Gastroesophageal sphincter (tissue), 4 donors: ENCODE data around the gene ACSL5. TPM values are rescaled to one million over a fixed set of nuclear protein-coding genes. Genes with fewer than 3 reads are reported as not detected.
"Not testable (repeated sequence)": the region's sequence is repeated elsewhere in the genome, so short reads cannot be mapped to it uniquely, and the experiment has no call there.

ENCODE experiments used
- ATAC-seq: fragments of 150-250 bp; one replicate; pipeline ENCODE4 v1.9.1; 2016; ENCODE audit warnings: mild to moderate bottlenecking, moderate library complexity
- H3K27ac ChIP-seq, 4 donors: fragments of 200-600 bp; sonication (generic) in 3 of 4; 1 replicate in 3 of 4; 2 replicates in 1 of 4; pipeline ENCODE4 v1.5.1; 2016 to 2019
- H3K27me3 ChIP-seq: fragments of 200-600 bp; sonication (generic); one replicate; pipeline ENCODE4 v1.5.1; 2019
- H3K36me3 ChIP-seq, 2 donors: fragments of 200-600 bp; sonication (generic); one replicate each; pipeline ENCODE4 v1.5.1; 2019; ENCODE audit warnings: control low read depth in 1 of 2
- H3K4me1 ChIP-seq, 3 donors: fragments of 200-600 bp; sonication (generic); 1 replicate in 2 of 3; 2 replicates in 1 of 3; pipeline ENCODE4 v1.5.1; 2016 to 2019; ENCODE audit warnings: control low read depth in 2 of 3
- H3K4me3 ChIP-seq, 2 donors: fragments of 200-600 bp; sonication (generic); one replicate each; pipeline ENCODE4 v1.5.1; 2019; ENCODE audit warnings: mild to moderate bottlenecking in 1 of 2, moderate library complexity in 1 of 2
- H3K9me3 ChIP-seq, 3 donors: fragments of 200-600 bp; sonication (generic); one replicate each; pipeline ENCODE4 v1.5.1; 2017 to 2019; ENCODE audit warnings: control low read depth in 2 of 3
- CTCF ChIP-seq, 4 experiments: fragments of 200-600 bp in 2 of 4; fragments of 450-650 bp in 2 of 4; sonication (generic) in 1 of 4; IDR thresholded peaks; one replicate each; pipeline ENCODE4 v1.5.1; 2017 to 2019; ENCODE audit warnings: antibody characterized with exemption in 4 of 4, mild to moderate bottlenecking in 2 of 4, moderate library complexity in 2 of 4
- EP300 ChIP-seq: sonication (generic); formaldehyde crosslinking; IDR thresholded peaks from one replicate; pipeline ENCODE4 v1.6.1; 2017; ENCODE audit warnings: antibody characterized with exemption, mild to moderate bottlenecking
- POLR2A ChIP-seq, 2 donors: fragments of 450-650 bp; IDR thresholded peaks; one replicate each; pipeline ENCODE4 v1.6.1; 2017; ENCODE audit warnings: antibody characterized with exemption in 2 of 2, mild to moderate bottlenecking in 2 of 2, moderate library complexity in 1 of 2
- POLR2AphosphoS5 ChIP-seq: sonication (generic); formaldehyde crosslinking; IDR thresholded peaks from one replicate; pipeline ENCODE4 v1.6.1; 2017; ENCODE audit warnings: antibody characterized with exemption
- WGBS, 2 donors: methylation state at CpG; one replicate each; pipeline ENCODE4 v1.1.5; 2018; ENCODE audit warnings: low coverage in 1 of 2; 5-methylcytosine and 5-hydroxymethylcytosine counted together
- total RNA-seq, 4 donors: library from RNA; depleted of rRNA; stranded (reverse); fragments of >200 nt; gene quantifications; one replicate each; pipeline ENCODE4 v1.1.0, GENCODE V29; 2016

ACSL5 gene
- total RNA-seq, 4 donors from 2014 or later, result 2.0 to 14.6 (median 9.8) TPM

- ATAC-seq, result no peak
- Histone ChIP-seq H3K27me3 (no peaks in the 10 kb centered on the region), H3K4me3 (no peak overlapping the region), H3K9me3 (no peaks in the 10 kb centered on the region), H3K27ac (no peak overlapping the region), H3K4me1 (peaks cover 0 to under 1% (median 0%) of the 10 kb centered on the region in 3 donors), H3K36me3 (no peaks in the 10 kb centered on the region)
- no CpG with 5 or more reads among the region's 40 CpGs for WGBS, 2 donors
- TF ChIP-seq CTCF (IDR thresholded peaks at IDR 0.05) (no peak), EP300 (no peak), POLR2A (IDR thresholded peaks at IDR 0.05) (no peak), POLR2AphosphoS5 (no peak)
These were observed 4.2 kb upstream of the ACSL5 start for GRCh38 chr10:112369495-112370423.

- no CpG with 5 or more reads among the region's 15 CpGs for WGBS, 2 donors
- H3K27me3 ChIP-seq, result no peaks in the 10 kb centered on the region
- TF ChIP-seq CTCF (IDR thresholded peaks at IDR 0.05) (no peak), POLR2AphosphoS5 (no peak), EP300 (no peak), POLR2A (IDR thresholded peaks at IDR 0.05) (no peak)
These were observed 3.5 kb upstream of the ACSL5 start for GRCh38 chr10:112370424-112370819.

GRCh38 chr10:112371326-112371725, 2.6 kb upstream of the ACSL5 start:
- 100% methylated on average over 1 of the region's 13 CpGs for WGBS, 2 donors
- peaks cover 0 to 14% (median 0%) of the 10 kb centered on the region in 3 donors for H3K4me1 ChIP-seq
- ATAC-seq, H3K4me3 ChIP-seq, H3K27me3 ChIP-seq, H3K9me3 ChIP-seq, H3K36me3 ChIP-seq, H3K27ac ChIP-seq: not testable (repeated sequence)

More at GRCh38 chr10:112370424-112370819, 3.5 kb upstream of the ACSL5 start:
- Histone ChIP-seq H3K27ac (no peak overlapping the region), H3K4me3 (no peak overlapping the region), H3K4me1 (peaks cover 0 to 7% (median 0%) of the 10 kb centered on the region in 3 donors), H3K9me3 (no peaks in the 10 kb centered on the region), H3K36me3 (no peaks in the 10 kb centered on the region)
- no peak for ATAC-seq

- H3K4me3 ChIP-seq, H3K36me3 ChIP-seq, H3K27ac ChIP-seq, H3K9me3 ChIP-seq, ATAC-seq, H3K27me3 ChIP-seq: not testable (repeated sequence)
- WGBS, 2 donors, result 63 to 82% methylated on average over 4 to 9 of the region's 11 CpGs
- H3K4me1 ChIP-seq, result peaks cover 0 to 19% (median 0%) of the 10 kb centered on the region in 3 donors
These were observed 1.6 kb upstream of the ACSL5 start for GRCh38 chr10:112372182-112372810.

- Histone ChIP-seq H3K27me3 (no peaks in the 10 kb centered on the region), H3K4me3 (peak overlapping the region in 1 of 2 donors; percentile 50), H3K36me3 (no peaks in the 10 kb centered on the region), H3K9me3 (no peaks in the 10 kb centered on the region), H3K4me1 (peaks cover 0 to 19% (median 0%) of the 10 kb centered on the region in 3 donors), H3K27ac (peak overlapping the region in 3 of 4 donors; percentile 48 to 76 (median 62))
- no peak for ATAC-seq
- TF ChIP-seq EP300 (no peak), CTCF (IDR thresholded peaks at IDR 0.05) (no peak), POLR2AphosphoS5 (no peak), POLR2A (IDR thresholded peaks at IDR 0.05) (no peak)
- WGBS, 2 donors, result 51 to 67% methylated on average over 4 to 7 of the region's 8 CpGs
These were observed 1.0 kb downstream of the ACSL5 start for GRCh38 chr10:112374724-112375541.
